Activated naive CD8-positive, alpha-beta T cell treated with anti-CD3 and anti-CD28 coated beads, Interleukin-2, amount 50 U/mL, for 24 hours (primary cell): ENCODE results near the gene NKX3-2.

Source experiments
- ATAC-seq: fragments of 150-1000 bp; cut with Tn5 transposase; one replicate; pipeline ENCODE4 v1.10.0; 2021
- DNase-seq: peaks from one replicate; pipeline ENCODE4 v3.0.0; 2021
- H3K27ac Mint-ChIP-seq: one replicate; pipeline ENCODE4 v1.8.0; 2021; ENCODE audit warnings: mild to moderate bottlenecking, mixed read lengths
- H3K27me3 Mint-ChIP-seq: one replicate; pipeline ENCODE4 v1.8.0; 2021; ENCODE audit warnings: mixed read lengths
- H3K36me3 Mint-ChIP-seq: one replicate; pipeline ENCODE4 v1.8.0; 2021; ENCODE audit warnings: low read depth, mixed read lengths
- H3K4me1 Mint-ChIP-seq: one replicate; pipeline ENCODE4 v1.8.0; 2021; ENCODE audit warnings: mixed read lengths
- H3K4me3 Mint-ChIP-seq: one replicate; pipeline ENCODE4 v1.8.0; 2021; ENCODE audit warnings: mild to moderate bottlenecking, moderate library complexity, mixed read lengths
- H3K9me3 Mint-ChIP-seq: one replicate; pipeline ENCODE4 v1.8.0; 2021; ENCODE audit warnings: mixed read lengths

The NKX3-2 gene

GRCh38 chr4:13540446-13541175 lies 3.7 kb downstream of the NKX3-2 start:
- Mint-ChIP-seq H3K27me3 (peaks cover 80% of the 10 kb centered on the region), H3K9me3 (peaks cover 15% of the 10 kb centered on the region), H3K27ac (no peak overlapping the region), H3K36me3 (peaks cover 15% of the 10 kb centered on the region), H3K4me1 (peaks cover 47% of the 10 kb centered on the region), H3K4me3 (no peak overlapping the region)
- ATAC-seq (no peak), DNase-seq (peak; percentile 2)

- Mint-ChIP-seq H3K27ac (no peak overlapping the region), H3K36me3 (peaks cover 13% of the 10 kb centered on the region), H3K27me3 (peaks cover 81% of the 10 kb centered on the region), H3K4me1 (peaks cover 41% of the 10 kb centered on the region), H3K9me3 (peaks cover 15% of the 10 kb centered on the region), H3K4me3 (no peak overlapping the region)
- no peak for DNase-seq
- no peak for ATAC-seq
Observed at GRCh38 chr4:13539619-13540445, 4.5 kb downstream of the NKX3-2 start.

GRCh38 chr4:13539047-13539618 lies 5.2 kb downstream of the NKX3-2 start:
- Mint-ChIP-seq H3K27me3 (peaks cover 86% of the 10 kb centered on the region), H3K4me1 (peaks cover 40% of the 10 kb centered on the region), H3K9me3 (peaks cover 15% of the 10 kb centered on the region), H3K4me3 (no peak overlapping the region), H3K36me3 (peaks cover 13% of the 10 kb centered on the region), H3K27ac (no peak overlapping the region)
- ATAC-seq (no peak), DNase-seq (peak; percentile 1)

- Mint-ChIP-seq H3K4me3 (no peak overlapping the region), H3K9me3 (peaks cover 15% of the 10 kb centered on the region), H3K4me1 (peaks cover 44% of the 10 kb centered on the region), H3K36me3 (peaks cover 12% of the 10 kb centered on the region), H3K27ac (peak overlapping the region; percentile 26), H3K27me3 (peaks cover 89% of the 10 kb centered on the region)
- ATAC-seq (no peak), DNase-seq (peak; percentile 1)
Observed at GRCh38 chr4:13538427-13538973, 5.8 kb downstream of the NKX3-2 start.

GRCh38 chr4:13537832-13538177 lies 6.5 kb downstream of the NKX3-2 start:
- ATAC-seq: no peak
- peaks cover 11% of the 10 kb centered on the region for H3K36me3 Mint-ChIP-seq
- H3K4me3 Mint-ChIP-seq: no peak overlapping the region
- H3K4me1 Mint-ChIP-seq: peaks cover 39% of the 10 kb centered on the region
- H3K9me3 Mint-ChIP-seq: peaks cover 15% of the 10 kb centered on the region
- peaks cover 87% of the 10 kb centered on the region for H3K27me3 Mint-ChIP-seq
- no peak overlapping the region for H3K27ac Mint-ChIP-seq
- peak; percentile 1 for DNase-seq

- DNase-seq (peak; percentile 16), ATAC-seq (no peak)
- Mint-ChIP-seq H3K4me3 (no peak overlapping the region), H3K9me3 (peaks cover 15% of the 10 kb centered on the region), H3K27me3 (peaks cover 88% of the 10 kb centered on the region), H3K4me1 (peaks cover 37% of the 10 kb centered on the region), H3K36me3 (peaks cover 9% of the 10 kb centered on the region), H3K27ac (peak overlapping the region; percentile 21)
Observed at GRCh38 chr4:13537011-13537831, 7.1 kb downstream of the NKX3-2 start.

- Mint-ChIP-seq H3K4me1 (peaks cover 34% of the 10 kb centered on the region), H3K27me3 (peaks cover 93% of the 10 kb centered on the region), H3K9me3 (peaks cover 15% of the 10 kb centered on the region), H3K27ac (peak overlapping the region; percentile 21), H3K4me3 (no peak overlapping the region), H3K36me3 (peaks cover 9% of the 10 kb centered on the region)
- DNase-seq (no peak), ATAC-seq (no peak)
Observed at GRCh38 chr4:13536607-13537006, 7.7 kb downstream of the NKX3-2 start.

- H3K36me3 Mint-ChIP-seq: peaks cover 9% of the 10 kb centered on the region
- DNase-seq (peak; percentile 5), ATAC-seq (no peak)
- H3K27me3 Mint-ChIP-seq: peaks cover 93% of the 10 kb centered on the region
- H3K4me1 Mint-ChIP-seq: peaks cover 37% of the 10 kb centered on the region
- H3K9me3 Mint-ChIP-seq: peaks cover 15% of the 10 kb centered on the region
- H3K4me3 Mint-ChIP-seq: no peak overlapping the region
- no peak overlapping the region for H3K27ac Mint-ChIP-seq
Observed at GRCh38 chr4:13535708-13536361, 8.5 kb downstream of the NKX3-2 start.

GRCh38 chr4:13535118-13535517 lies 9.2 kb downstream of the NKX3-2 start:
- Mint-ChIP-seq H3K27me3 (peaks cover 93% of the 10 kb centered on the region), H3K9me3 (peaks cover 15% of the 10 kb centered on the region), H3K36me3 (peaks cover 9% of the 10 kb centered on the region), H3K27ac (no peak overlapping the region), H3K4me3 (no peak overlapping the region), H3K4me1 (peaks cover 34% of the 10 kb centered on the region)
- DNase-seq (no peak), ATAC-seq (no peak)

- Mint-ChIP-seq H3K9me3 (peaks cover 15% of the 10 kb centered on the region), H3K36me3 (peaks cover 9% of the 10 kb centered on the region), H3K27me3 (peaks cover 94% of the 10 kb centered on the region), H3K4me3 (no peak overlapping the region), H3K27ac (no peak overlapping the region), H3K4me1 (peaks cover 36% of the 10 kb centered on the region)
- ATAC-seq: no peak
- peak; percentile 3 for DNase-seq
Observed at GRCh38 chr4:13534344-13535063, 9.8 kb downstream of the NKX3-2 start.

- H3K27me3 Mint-ChIP-seq: peaks cover 93% of the 10 kb centered on the region
Observed at GRCh38 chr4:13533670-13534343, 10.5 kb downstream of the NKX3-2 start.

GRCh38 chr4:13531625-13531998 lies 12.7 kb downstream of the NKX3-2 start:
- no peaks in the 10 kb centered on the region for H3K36me3 Mint-ChIP-seq
- peaks cover 90% of the 10 kb centered on the region for H3K27me3 Mint-ChIP-seq
- ATAC-seq (no peak), DNase-seq (no peak)
- no peak overlapping the region for H3K4me3 Mint-ChIP-seq
- peaks cover 40% of the 10 kb centered on the region for H3K4me1 Mint-ChIP-seq
- H3K9me3 Mint-ChIP-seq: peaks cover 3% of the 10 kb centered on the region
- H3K27ac Mint-ChIP-seq: no peak overlapping the region

More at GRCh38 chr4:13533670-13534343, 10.5 kb downstream of the NKX3-2 start:
- H3K36me3 Mint-ChIP-seq: peaks cover 9% of the 10 kb centered on the region
- H3K4me3 Mint-ChIP-seq: no peak overlapping the region
- peaks cover 36% of the 10 kb centered on the region for H3K4me1 Mint-ChIP-seq
- DNase-seq (no peak), ATAC-seq (no peak)
- no peak overlapping the region for H3K27ac Mint-ChIP-seq
- H3K9me3 Mint-ChIP-seq: peaks cover 15% of the 10 kb centered on the region
